ENCODE measurements around the gene HIPK3.
A peak's percentile ranks its signal among the peaks of the same experiment; 100 is the strongest.
"Not testable (repeated sequence)": the region's sequence is repeated elsewhere in the genome, so short reads cannot be mapped to it uniquely, and the experiment has no call there.

Gene HIPK3

GRCh38 chr11:33257160-33257896, at the start of gene HIPK3:
Gene HIPK3 (plus strand): TSS chr11:33257381.
- DNase-seq (ENCODE audit: low read depth, low spot score), result peak; percentile 46

- DNase-seq (ENCODE audit: low read depth, low spot score), result no peak
These were observed 49.7 kb upstream of the HIPK3 start for GRCh38 chr11:33207408-33207985.

- no peak for DNase-seq (ENCODE audit: low read depth, low spot score)
These were observed 49.0 kb upstream of the HIPK3 start for GRCh38 chr11:33208150-33208549.

- DNase-seq (ENCODE audit: low read depth, low spot score), result no peak
These were observed 46.0 kb upstream of the HIPK3 start for GRCh38 chr11:33211153-33211552.

- DNase-seq (ENCODE audit: low read depth, low spot score), result no peak
These were observed 45.6 kb upstream of the HIPK3 start for GRCh38 chr11:33211580-33211979.

GRCh38 chr11:33214187-33214586, 43.0 kb upstream of the HIPK3 start:
- DNase-seq (ENCODE audit: low read depth, low spot score), result no peak

- no peak for DNase-seq (ENCODE audit: low read depth, low spot score)
These were observed 42.4 kb upstream of the HIPK3 start for GRCh38 chr11:33214767-33215166.

- DNase-seq (ENCODE audit: low read depth, low spot score), result not testable (repeated sequence)
These were observed 40.5 kb upstream of the HIPK3 start for GRCh38 chr11:33216676-33217075.

- no peak for DNase-seq (ENCODE audit: low read depth, low spot score)
These were observed 35.0 kb upstream of the HIPK3 start for GRCh38 chr11:33222052-33222750.

- DNase-seq (ENCODE audit: low read depth, low spot score), result no peak
These were observed 31.8 kb upstream of the HIPK3 start for GRCh38 chr11:33225371-33225770.

GRCh38 chr11:33227578-33228261, 29.5 kb upstream of the HIPK3 start:
- no peak for DNase-seq (ENCODE audit: low read depth, low spot score)

GRCh38 chr11:33234397-33235190, 22.6 kb upstream of the HIPK3 start:
- no peak for DNase-seq (ENCODE audit: low read depth, low spot score)

- no peak for DNase-seq (ENCODE audit: low read depth, low spot score)
These were observed 20.1 kb upstream of the HIPK3 start for GRCh38 chr11:33237039-33237597.

- no peak for DNase-seq (ENCODE audit: low read depth, low spot score)
These were observed 14.6 kb upstream of the HIPK3 start for GRCh38 chr11:33242575-33242974.

- DNase-seq (ENCODE audit: low read depth, low spot score), result not testable (repeated sequence)
These were observed 13.5 kb upstream of the HIPK3 start for GRCh38 chr11:33243654-33244053.

GRCh38 chr11:33248416-33248971, 8.7 kb upstream of the HIPK3 start:
- DNase-seq (ENCODE audit: low read depth, low spot score), result no peak

GRCh38 chr11:33256031-33256812, 959 bp upstream of the HIPK3 start:
- no peak for DNase-seq (ENCODE audit: low read depth, low spot score)

- peak; percentile 8 for DNase-seq (ENCODE audit: low read depth, low spot score)
These were observed 395 bp upstream of the HIPK3 start for GRCh38 chr11:33256813-33257159.

- peak; percentile 64 for DNase-seq (ENCODE audit: low read depth, low spot score)
These were observed 883 bp downstream of the HIPK3 start for GRCh38 chr11:33257897-33258630.
